Activated T-helper 1 cell treated with Interleukin-2 at 50 U/mL for 16 hours (primary cell): ENCODE results near the gene OR13D1.
"Not testable (repeated sequence)": the region's sequence is repeated elsewhere in the genome, so short reads cannot be mapped to it uniquely, and the experiment has no call there.

Experiments
- DNase-seq: peaks from one replicate; pipeline ENCODE4 v3.0.0-alpha.2; 2020; ENCODE audit warnings: low read depth

The OR13D1 gene

GRCh38 chr9:104694218-104694617 is at the start of gene OR13D1:
Gene OR13D1, plus strand, starts transcription at chr9:104694518. Its CDS starts 0 bp downstream, at chr9:104694518.
- DNase-seq, result no peak

GRCh38 chr9:104658496-104659195 is 35.7 kb upstream of the OR13D1 start:
- DNase-seq, result no peak

- DNase-seq, result no peak
Measured at GRCh38 chr9:104675611-104676010, 18.7 kb upstream of the OR13D1 start.

- DNase-seq, result no peak
Measured at GRCh38 chr9:104682642-104683041, 11.7 kb upstream of the OR13D1 start.

- no peak for DNase-seq
Measured at GRCh38 chr9:104686081-104686480, 8.2 kb upstream of the OR13D1 start.

- no peak for DNase-seq
Measured at GRCh38 chr9:104700306-104700705, 6.0 kb downstream of the OR13D1 start.

- DNase-seq, result not testable (repeated sequence)
Measured at GRCh38 chr9:104708737-104709136, 14.4 kb downstream of the OR13D1 start.

- DNase-seq, result no peak
Measured at GRCh38 chr9:104711604-104712003, 17.3 kb downstream of the OR13D1 start.

- no peak for DNase-seq
Measured at GRCh38 chr9:104725014-104725413, 30.7 kb downstream of the OR13D1 start.

- no peak for DNase-seq
Measured at GRCh38 chr9:104738452-104738851, 44.1 kb downstream of the OR13D1 start.

- no peak for DNase-seq
Measured at GRCh38 chr9:104740621-104741020, 46.3 kb downstream of the OR13D1 start.

- DNase-seq, result no peak
Measured at GRCh38 chr9:104743376-104743985, 49.2 kb downstream of the OR13D1 start.
